ENCODE measurements around the gene LRRFIP2. TPM values are rescaled to one million over a fixed set of nuclear protein-coding genes. Genes with fewer than 3 reads are reported as not detected.
"Not testable (repeated sequence)": the region's sequence is repeated elsewhere in the genome, so short reads cannot be mapped to it uniquely, and the experiment has no call there.

Gene LRRFIP2
- total and polyA plus RNA-seq, 12 donors: 34.2 to 161 (median 46.2) TPM

DNA sequence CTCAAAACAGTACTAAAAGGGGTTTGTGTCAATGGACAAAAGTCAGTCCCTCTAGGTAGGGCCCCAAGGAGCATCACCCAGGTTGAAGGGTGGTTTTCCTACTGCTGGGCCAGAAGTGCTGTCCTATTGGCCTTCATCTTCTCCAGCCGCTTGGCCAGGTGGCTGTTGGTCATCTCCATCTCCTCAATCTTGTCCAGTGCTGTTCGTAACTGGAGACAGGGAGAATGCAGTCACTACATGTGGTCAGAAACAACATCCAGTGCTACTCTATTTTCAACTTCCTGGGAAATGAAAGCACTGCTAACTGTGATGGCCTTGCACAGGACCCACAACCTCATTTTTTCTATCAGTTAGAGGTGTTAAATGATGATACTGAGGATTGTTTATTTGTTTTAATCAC lies 120.6 kb downstream of the LRRFIP2 start:
- WGBS, 4 donors: 88 to 94% (median 91%) methylated on average over 2 of the region's 2 CpGs
- H3K27me3 ChIP-seq: no peaks in the 10 kb centered on the region
- peaks cover 25% of the 10 kb centered on the region in 2 donors for H3K4me1 ChIP-seq (replicated peaks in 1 of 2)
- no peaks in the 10 kb centered on the region for H3K9me3 ChIP-seq (replicated peaks in 1 of 3)
- peak overlapping the region in 3 of 5 donors; percentile 52 to 78 (median 69) for H3K27ac ChIP-seq
- TF ChIP-seq, protein P1, sequence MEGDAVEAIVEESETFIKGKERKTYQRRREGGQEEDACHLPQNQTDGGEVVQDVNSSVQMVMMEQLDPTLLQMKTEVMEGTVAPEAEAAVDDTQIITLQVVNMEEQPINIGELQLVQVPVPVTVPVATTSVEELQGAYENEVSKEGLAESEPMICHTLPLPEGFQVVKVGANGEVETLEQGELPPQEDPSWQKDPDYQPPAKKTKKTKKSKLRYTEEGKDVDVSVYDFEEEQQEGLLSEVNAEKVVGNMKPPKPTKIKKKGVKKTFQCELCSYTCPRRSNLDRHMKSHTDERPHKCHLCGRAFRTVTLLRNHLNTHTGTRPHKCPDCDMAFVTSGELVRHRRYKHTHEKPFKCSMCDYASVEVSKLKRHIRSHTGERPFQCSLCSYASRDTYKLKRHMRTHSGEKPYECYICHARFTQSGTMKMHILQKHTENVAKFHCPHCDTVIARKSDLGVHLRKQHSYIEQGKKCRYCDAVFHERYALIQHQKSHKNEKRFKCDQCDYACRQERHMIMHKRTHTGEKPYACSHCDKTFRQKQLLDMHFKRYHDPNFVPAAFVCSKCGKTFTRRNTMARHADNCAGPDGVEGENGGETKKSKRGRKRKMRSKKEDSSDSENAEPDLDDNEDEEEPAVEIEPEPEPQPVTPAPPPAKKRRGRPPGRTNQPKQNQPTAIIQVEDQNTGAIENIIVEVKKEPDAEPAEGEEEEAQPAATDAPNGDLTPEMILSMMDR (IDR thresholded peaks at IDR 0.05): no peak
- no peak for TF ChIP-seq POLR2A (IDR thresholded peaks at IDR 0.05)
- H3K4me3 ChIP-seq: no peak overlapping the region
- DNase-seq: no peak
- peaks cover 0 to 84% of the 10 kb centered on the region in 2 donors for H3K36me3 ChIP-seq (replicated peaks in 1 of 2)
- intact Hi-C loops (cut with DNase I): no loop called here

DNA sequence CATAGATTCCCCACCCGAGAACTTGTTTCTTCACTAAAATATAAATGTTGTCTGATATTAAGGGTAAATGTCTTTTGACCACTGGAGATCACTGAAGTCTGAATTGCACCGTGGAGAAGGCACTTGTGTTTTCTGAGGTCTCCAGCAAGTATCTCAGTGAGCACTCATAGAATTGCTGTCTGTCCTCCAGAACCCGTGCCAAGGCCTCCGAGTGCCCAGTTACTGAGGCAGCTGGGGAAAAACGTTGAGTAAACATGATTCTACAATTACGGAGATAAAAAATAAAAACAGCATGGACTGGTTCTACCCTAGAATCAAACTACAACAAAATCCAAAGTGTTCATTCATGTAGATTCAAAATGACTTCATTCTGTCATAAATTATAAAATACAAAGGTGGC lies 121.0 kb downstream of the LRRFIP2 start:
- Histone ChIP-seq H3K27me3 (no peaks in the 10 kb centered on the region), H3K4me1 (replicated peaks in 1 of 2) (peaks cover 25% of the 10 kb centered on the region in 2 donors), H3K9me3 (replicated peaks in 1 of 3) (no peaks in the 10 kb centered on the region), H3K4me3 (no peak overlapping the region), H3K36me3 (replicated peaks in 1 of 2) (peaks cover 0 to 84% of the 10 kb centered on the region in 2 donors), H3K27ac (peak overlapping the region in 3 of 5 donors; percentile 52 to 78 (median 69))
- intact Hi-C loops (cut with DNase I): no loop called here
- WGBS, 4 donors: 51 to 58% (median 53%) methylated on average over 6 of the region's 6 CpGs
- TF ChIP-seq POLR2A (IDR thresholded peaks at IDR 0.05): no peak
- TF ChIP-seq, protein P1 (IDR thresholded peaks at IDR 0.05): no peak
- DNase-seq: peak in 6 of 7 donors; percentile 28 to 49 (median 40)

DNA sequence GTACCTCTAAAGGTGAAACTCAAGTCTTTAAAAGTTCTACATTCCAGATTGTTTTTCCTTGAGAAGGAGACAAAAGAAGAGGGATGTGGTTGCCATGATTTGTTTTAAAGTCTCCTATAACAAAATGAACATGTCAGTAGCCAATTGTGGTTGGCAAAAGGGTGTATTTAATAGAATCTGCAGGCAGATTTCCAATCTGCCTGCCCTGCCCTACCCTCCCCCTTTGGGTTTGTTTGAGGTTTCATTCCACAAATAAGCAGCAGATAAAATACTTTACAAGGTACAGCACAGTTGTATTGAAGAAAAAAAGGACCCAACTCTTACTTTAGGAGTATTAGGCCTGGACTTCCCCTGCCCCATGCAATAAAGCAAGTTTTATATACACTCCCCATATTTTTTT lies 121.5 kb downstream of the LRRFIP2 start:
- H3K4me3 ChIP-seq: no peak overlapping the region
- H3K27me3 ChIP-seq: no peaks in the 10 kb centered on the region
- H3K9me3 ChIP-seq (replicated peaks in 1 of 3): no peaks in the 10 kb centered on the region
- H3K4me1 ChIP-seq (replicated peaks in 1 of 2): peaks cover 25% of the 10 kb centered on the region in 2 donors
- peaks cover 0 to 84% of the 10 kb centered on the region in 2 donors for H3K36me3 ChIP-seq (replicated peaks in 1 of 2)
- peak overlapping the region in 2 of 5 donors; percentile 52 to 78 for H3K27ac ChIP-seq
- intact Hi-C loops (cut with DNase I): no loop called here
- TF ChIP-seq, protein P1 (IDR thresholded peaks at IDR 0.05): no peak
- no peak for TF ChIP-seq POLR2A (IDR thresholded peaks at IDR 0.05)
- DNase-seq: no peak

DNA sequence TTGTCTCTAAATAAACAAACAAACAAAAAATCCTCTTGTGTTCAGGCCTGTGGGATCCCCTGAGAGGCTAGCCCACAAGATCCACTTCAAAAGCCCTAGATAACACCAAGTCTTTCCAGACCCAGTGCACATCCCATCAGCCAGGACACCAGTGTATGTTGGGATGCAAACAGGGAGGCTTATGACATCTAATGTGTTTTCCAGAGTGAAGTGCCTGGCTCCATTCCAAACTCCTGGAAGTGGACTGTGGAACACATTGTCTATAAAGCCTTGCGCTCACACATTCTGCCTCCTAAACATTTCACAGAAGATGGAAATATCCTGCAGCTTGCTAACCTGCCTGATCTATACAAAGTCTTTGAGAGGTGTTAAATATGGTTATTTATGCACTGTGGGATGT lies 124.1 kb downstream of the LRRFIP2 start:
- Histone ChIP-seq H3K27ac (no peak overlapping the region), H3K4me3 (no peak overlapping the region), H3K36me3 (replicated peaks in 1 of 2) (peaks cover 0 to 78% of the 10 kb centered on the region in 2 donors), H3K4me1 (replicated peaks in 1 of 2) (peaks cover 25% of the 10 kb centered on the region in 2 donors), H3K9me3 (replicated peaks in 1 of 3) (no peaks in the 10 kb centered on the region), H3K27me3 (no peaks in the 10 kb centered on the region)
- DNase-seq: peak in 1 of 7 donors; percentile 16
- intact Hi-C loops (cut with DNase I): no loop called here
- TF ChIP-seq POLR2A (IDR thresholded peaks at IDR 0.05): no peak
- TF ChIP-seq, protein P1 (IDR thresholded peaks at IDR 0.05): no peak
- 94 to 100% (median 98%) methylated on average over 1 of the region's 1 CpG for WGBS, 4 donors

DNA sequence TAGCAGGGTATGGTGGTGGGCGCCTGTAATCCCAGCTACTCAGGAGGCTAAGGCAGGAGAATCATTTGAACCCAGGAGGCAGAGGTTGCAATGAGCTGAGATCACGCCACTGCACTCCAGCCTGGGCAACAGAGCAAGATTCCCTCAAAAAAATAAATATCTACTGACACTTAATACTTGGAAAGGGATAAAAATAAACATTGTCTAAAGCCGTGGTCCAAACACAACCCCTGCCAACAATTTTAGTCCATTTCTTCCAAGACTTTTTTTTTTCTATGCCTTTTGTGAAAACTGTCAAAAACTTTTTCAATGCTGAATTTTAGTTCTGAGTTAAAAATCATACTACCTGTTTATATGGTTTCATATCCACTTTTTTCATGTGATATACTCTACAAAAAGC lies 131.7 kb downstream of the LRRFIP2 start:
- H3K4me3 ChIP-seq; H3K9me3 ChIP-seq (replicated peaks in 1 of 3); H3K27ac ChIP-seq; H3K27me3 ChIP-seq; intact Hi-C loops (cut with DNase I); DNase-seq; H3K4me1 ChIP-seq (replicated peaks in 1 of 2): not testable (repeated sequence)
- H3K36me3 ChIP-seq (replicated peaks in 1 of 2): peaks cover 0 to 23% of the 10 kb centered on the region in 2 donors
- WGBS, 4 donors: 56 to 74% (median 71%) methylated on average over 3 of the region's 3 CpGs
